CD4-positive, alpha-beta T cell treated with Interleukin-15 for 4 hours (primary cell): Measurements from ENCODE around the gene SPATS2.
"Not testable (repeated sequence)": the region's sequence is repeated elsewhere in the genome, so short reads cannot be mapped to it uniquely, and the experiment has no call there.

Experiments used
- DNase-seq: peaks from one replicate; pipeline ENCODE4 v3.0.0-alpha.2; 2020; ENCODE audit warnings: low spot score

Gene SPATS2

GRCh38 chr12:49465132-49465531, 97.9 kb downstream of the SPATS2 start:
- no peak for DNase-seq

- no peak for DNase-seq
Observed at GRCh38 chr12:49470986-49471385, 103.7 kb downstream of the SPATS2 start.

GRCh38 chr12:49471557-49471956, 104.3 kb downstream of the SPATS2 start:
- no peak for DNase-seq

- no peak for DNase-seq
Observed at GRCh38 chr12:49476091-49476490, 108.8 kb downstream of the SPATS2 start.

- DNase-seq: no peak
Observed at GRCh38 chr12:49478949-49479664, 111.8 kb downstream of the SPATS2 start.

- no peak for DNase-seq
Observed at GRCh38 chr12:49482095-49483051, 115.1 kb downstream of the SPATS2 start.

- no peak for DNase-seq
Observed at GRCh38 chr12:49483619-49484018, 116.4 kb downstream of the SPATS2 start.

- DNase-seq: no peak
Observed at GRCh38 chr12:49487605-49488004, 120.3 kb downstream of the SPATS2 start.

- no peak for DNase-seq
Observed at GRCh38 chr12:49489154-49489553, 121.9 kb downstream of the SPATS2 start.

- no peak for DNase-seq
Observed at GRCh38 chr12:49489720-49490119, 122.5 kb downstream of the SPATS2 start.

- no peak for DNase-seq
Observed at GRCh38 chr12:49491823-49492222, 124.6 kb downstream of the SPATS2 start.

- no peak for DNase-seq
Observed at GRCh38 chr12:49493900-49494299, 126.6 kb downstream of the SPATS2 start.

- DNase-seq: no peak
Observed at GRCh38 chr12:49496417-49497360, 129.4 kb downstream of the SPATS2 start.

GRCh38 chr12:49501895-49502294, 134.6 kb downstream of the SPATS2 start:
- DNase-seq: no peak

GRCh38 chr12:49502590-49502989, 135.3 kb downstream of the SPATS2 start:
- no peak for DNase-seq

- no peak for DNase-seq
Observed at GRCh38 chr12:49503674-49504180, 136.5 kb downstream of the SPATS2 start.

- no peak for DNase-seq
Observed at GRCh38 chr12:49505672-49506071, 138.4 kb downstream of the SPATS2 start.

GRCh38 chr12:49507139-49507538, 139.9 kb downstream of the SPATS2 start:
- DNase-seq: no peak

GRCh38 chr12:49509681-49510080, 142.4 kb downstream of the SPATS2 start:
- not testable (repeated sequence) for DNase-seq

GRCh38 chr12:49511410-49511809, 144.1 kb downstream of the SPATS2 start:
- no peak for DNase-seq

- no peak for DNase-seq
Observed at GRCh38 chr12:49512546-49512945, 145.3 kb downstream of the SPATS2 start.

- DNase-seq: no peak
Observed at GRCh38 chr12:49515266-49515665, 148.0 kb downstream of the SPATS2 start.
